ENCODE measurements around the gene NOTUM. TPM values are rescaled to one million over a fixed set of nuclear protein-coding genes. Genes with fewer than 3 reads are reported as not detected.

NOTUM gene
- total RNA-seq, 2 experiments from 2014 or later, result 0.88 to 4.4 TPM

DNA sequence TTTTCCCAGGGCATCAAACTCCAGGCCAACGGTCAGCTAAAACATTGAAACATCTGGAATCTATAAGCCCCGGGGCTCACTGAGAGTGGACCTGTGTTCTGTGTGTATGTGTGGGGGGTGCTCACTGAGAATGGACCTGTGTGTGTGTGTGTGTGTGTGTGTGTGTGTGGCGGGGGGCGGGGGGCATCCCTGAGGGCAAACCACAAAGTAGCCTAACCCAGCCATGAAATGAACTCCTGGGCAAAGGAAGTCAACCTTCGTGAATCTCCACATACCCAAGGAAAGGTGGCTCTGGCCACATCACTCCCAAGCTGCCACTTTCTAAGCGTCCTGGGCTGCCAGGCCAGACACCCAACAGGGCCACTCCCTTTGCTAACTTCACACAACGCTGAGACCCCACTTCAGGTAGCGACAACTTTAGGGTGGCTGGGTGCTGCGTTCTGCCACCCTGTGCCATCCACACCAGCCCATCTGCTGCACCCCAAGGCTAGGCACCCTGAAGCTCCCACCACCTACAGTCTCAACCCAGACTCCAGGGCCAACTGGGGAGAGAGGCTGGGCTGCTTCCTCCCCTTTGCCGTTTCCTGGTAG, 35.0 kb downstream of the NOTUM start:
- H2AFZ ChIP-seq (ENCODE audit: low read length), result no peak overlapping the region
- TF ChIP-seq, protein P1, sequence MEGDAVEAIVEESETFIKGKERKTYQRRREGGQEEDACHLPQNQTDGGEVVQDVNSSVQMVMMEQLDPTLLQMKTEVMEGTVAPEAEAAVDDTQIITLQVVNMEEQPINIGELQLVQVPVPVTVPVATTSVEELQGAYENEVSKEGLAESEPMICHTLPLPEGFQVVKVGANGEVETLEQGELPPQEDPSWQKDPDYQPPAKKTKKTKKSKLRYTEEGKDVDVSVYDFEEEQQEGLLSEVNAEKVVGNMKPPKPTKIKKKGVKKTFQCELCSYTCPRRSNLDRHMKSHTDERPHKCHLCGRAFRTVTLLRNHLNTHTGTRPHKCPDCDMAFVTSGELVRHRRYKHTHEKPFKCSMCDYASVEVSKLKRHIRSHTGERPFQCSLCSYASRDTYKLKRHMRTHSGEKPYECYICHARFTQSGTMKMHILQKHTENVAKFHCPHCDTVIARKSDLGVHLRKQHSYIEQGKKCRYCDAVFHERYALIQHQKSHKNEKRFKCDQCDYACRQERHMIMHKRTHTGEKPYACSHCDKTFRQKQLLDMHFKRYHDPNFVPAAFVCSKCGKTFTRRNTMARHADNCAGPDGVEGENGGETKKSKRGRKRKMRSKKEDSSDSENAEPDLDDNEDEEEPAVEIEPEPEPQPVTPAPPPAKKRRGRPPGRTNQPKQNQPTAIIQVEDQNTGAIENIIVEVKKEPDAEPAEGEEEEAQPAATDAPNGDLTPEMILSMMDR (conservative IDR thresholded peaks at IDR 0.05; ENCODE audit: low read length), result no peak
- no peak for TF ChIP-seq EZH2phosphoT487 (IDR thresholded peaks at IDR 0.05; ENCODE audit: borderline replicate concordance, low read depth, low read length)
- no peaks in the 10 kb centered on the region for H3K9me3 ChIP-seq (ENCODE audit: low read length)
- peaks cover 34% of the 10 kb centered on the region for H3K4me1 ChIP-seq (ENCODE audit: insufficient read depth, low read length, poor library complexity, severe bottlenecking)
- H3K27ac ChIP-seq (ENCODE audit: low read depth, low read length, poor library complexity, severe bottlenecking), result peak overlapping the region; percentile 60
- peak overlapping the region; percentile 80 for H3K4me3 ChIP-seq (ENCODE audit: low read depth, low read length, poor library complexity, severe bottlenecking)
- BruUV-seq (replicated peaks), result no TSS peak
- no peak for DNase-seq (ENCODE audit: low spot score)
- intact Hi-C loops (cut with micrococcal nuclease; ENCODE audit: unreplicated experiment), result loop anchor here (2.0 kb wide), 2 partner anchors 55 to 213 kb away; partner anchors contain the start of genes ARHGDIA and SLC25A10
- peak overlapping the region; percentile 85 for H3K4me2 ChIP-seq (ENCODE audit: low read length)
- H3K9me2 ChIP-seq (ENCODE audit: insufficient read depth, low read length), result no peaks in the 10 kb centered on the region
- peaks cover 37% of the 10 kb centered on the region for H3K79me2 ChIP-seq (ENCODE audit: insufficient read depth, low read depth, low read length)
- peaks cover 11% of the 10 kb centered on the region; the same call in 1 of the 2 replicates for H3K36me3 ChIP-seq (ENCODE audit: insufficient read depth, low read length)
- CTCF ChIA-PET (ENCODE audit: unreplicated experiment), result no interaction called here
- H4K20me1 ChIP-seq (ENCODE audit: insufficient read depth, low read length), result no peaks in the 10 kb centered on the region
- POLR2A ChIA-PET, result interaction anchor here (0.8 to 2.5 kb wide), 3 partner anchors 9 to 173 kb away, joined by 3 to 8 read pairs (median 4); partner anchors contain the start of gene DCXR

DNA sequence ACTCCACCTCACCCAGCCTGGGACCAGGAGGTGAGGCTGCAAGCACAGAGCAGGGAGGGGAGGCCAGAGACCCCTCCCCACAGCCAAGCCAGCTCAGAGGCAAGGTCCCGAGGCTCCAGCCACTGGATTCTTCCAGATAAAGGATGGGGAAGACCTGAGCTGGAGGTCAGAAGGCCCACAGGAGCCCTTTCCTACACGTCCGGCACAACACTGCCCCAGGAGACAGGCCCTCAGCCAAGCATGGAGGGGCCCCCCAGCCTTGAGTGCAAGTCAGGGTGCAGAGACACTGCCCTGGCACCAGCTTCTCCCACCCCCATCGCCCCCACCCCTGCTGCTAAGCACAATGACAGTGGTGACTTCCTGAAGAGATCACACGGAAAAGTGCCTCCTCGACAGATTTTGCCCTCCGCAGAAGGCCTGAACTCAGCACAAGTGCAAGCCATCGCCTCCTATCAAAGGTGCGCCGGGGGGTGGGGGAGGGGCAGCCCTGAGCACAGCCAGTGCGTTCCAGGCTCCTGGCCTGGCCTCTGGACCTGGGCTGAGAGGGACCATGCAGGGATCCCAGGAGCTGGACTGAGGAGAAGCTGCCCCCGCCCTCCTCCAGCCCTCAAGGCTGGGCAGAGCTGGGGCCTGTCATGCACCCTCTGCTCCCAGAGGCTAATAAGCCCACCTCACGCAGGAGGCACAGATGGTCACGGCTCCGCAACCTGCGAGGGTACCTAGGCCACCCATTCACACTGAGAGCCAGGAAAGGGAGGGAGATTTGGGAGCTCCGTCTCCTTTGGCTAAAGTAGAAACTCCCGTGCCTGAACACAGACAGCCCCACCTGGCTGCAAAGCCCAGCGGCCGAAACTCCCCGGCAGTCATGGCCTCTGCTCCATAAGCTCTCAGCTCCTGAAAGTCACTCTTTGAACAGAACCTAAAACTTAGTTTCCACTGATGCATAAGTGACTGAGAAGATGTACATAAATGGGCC, 36.1 kb downstream of the NOTUM start:
- ChIA-PET POLR2A (interaction anchor here (1.7 to 2.5 kb wide), 2 partner anchors 8 to 31 kb away, joined by 5 to 8 read pairs; no protein-coding TSS in a partner anchor), CTCF (ENCODE audit: unreplicated experiment) (no interaction called here)
- intact Hi-C loops (cut with micrococcal nuclease; ENCODE audit: unreplicated experiment), result no loop called here
- no TSS peak for BruUV-seq (replicated peaks)
- Histone ChIP-seq H3K36me3 (ENCODE audit: insufficient read depth, low read length) (peaks cover 20% of the 10 kb centered on the region; the same call in 1 of the 2 replicates), H3K9me2 (ENCODE audit: insufficient read depth, low read length) (no peaks in the 10 kb centered on the region), H4K20me1 (ENCODE audit: insufficient read depth, low read length) (no peaks in the 10 kb centered on the region), H3K79me2 (ENCODE audit: insufficient read depth, low read depth, low read length) (peaks cover 37% of the 10 kb centered on the region), H3K4me2 (ENCODE audit: low read length) (peak overlapping the region; percentile 31; the same call in 1 of the 2 replicates), H3K4me1 (ENCODE audit: insufficient read depth, low read length, poor library complexity, severe bottlenecking) (peaks cover 34% of the 10 kb centered on the region), H3K27ac (ENCODE audit: low read depth, low read length, poor library complexity, severe bottlenecking) (no peak overlapping the region), H3K4me3 (ENCODE audit: low read depth, low read length, poor library complexity, severe bottlenecking) (no peak overlapping the region), H3K9me3 (ENCODE audit: low read length) (no peaks in the 10 kb centered on the region), H2AFZ (ENCODE audit: low read length) (no peak overlapping the region)
- no peak for DNase-seq (ENCODE audit: low spot score)
- TF ChIP-seq, protein P1 (conservative IDR thresholded peaks at IDR 0.05; ENCODE audit: low read length), result no peak
- no peak for TF ChIP-seq EZH2phosphoT487 (IDR thresholded peaks at IDR 0.05; ENCODE audit: borderline replicate concordance, low read depth, low read length)
